ENCODE data around the gene INPP4A. TPM values are rescaled to one million over a fixed set of nuclear protein-coding genes. Genes with fewer than 3 reads are reported as not detected.

Gene INPP4A
- polyA plus RNA-seq, 1 donor (not counting 4 experiments of a cell fraction or from before 2014, with no cell fraction given), result 10.7 TPM

- no peak overlapping the region for H2AFZ ChIP-seq (ENCODE audit: control insufficient read depth, low read length)
- no peak for FAIRE-seq
- no peak for DNase-seq (ENCODE audit: low read depth, low spot score)
- no peaks in the 10 kb centered on the region for H3K9me3 ChIP-seq (ENCODE audit: control insufficient read depth, low read depth, low read length)
- H3K79me2 ChIP-seq (ENCODE audit: control insufficient read depth, insufficient read depth, low read length), result no peaks in the 10 kb centered on the region
- peaks cover 8% of the 10 kb centered on the region for H3K27me3 ChIP-seq (ENCODE audit: control insufficient read depth, extremely low read depth, insufficient read depth, low read length)
- H3K27ac ChIP-seq (ENCODE audit: control insufficient read depth, insufficient read depth, low read length), result no peak overlapping the region
- no peaks in the 10 kb centered on the region for H3K36me3 ChIP-seq (ENCODE audit: control insufficient read depth in 2 of 2, extremely low read depth in 1 of 2, insufficient read depth in 2 of 2, low read length in 2 of 2)
- H3K4me2 ChIP-seq (ENCODE audit: control insufficient read depth, extremely low read depth, insufficient read depth, low read depth, low read length), result no peak overlapping the region
- H3K9ac ChIP-seq (ENCODE audit: control insufficient read depth, extremely low read depth, insufficient read depth, low read length), result no peak overlapping the region
- dilution Hi-C loops (cut with MboI; ENCODE audit: extremely low pct_ligation_motif_present, low sequenced_read_pairs), result no loop called here
- no peaks in the 10 kb centered on the region for H3K9me1 ChIP-seq (ENCODE audit: control insufficient read depth, extremely low read depth, insufficient read depth, low read length)
- no peaks in the 10 kb centered on the region for H3K4me1 ChIP-seq (ENCODE audit: control insufficient read depth, extremely low read depth, insufficient read depth, low read length)
- no peaks in the 10 kb centered on the region for H4K20me1 ChIP-seq (ENCODE audit: control insufficient read depth, extremely low read depth, insufficient read depth, low read length)
- H3K4me3 ChIP-seq (ENCODE audit: control insufficient read depth in 2 of 3, extremely low read depth in 1 of 3, insufficient read depth in 2 of 3, low read depth in 1 of 3, low read length in 3 of 3), result no peak overlapping the region
- no peak for TF ChIP-seq EZH2 (IDR thresholded peaks at IDR 0.05; ENCODE audit: low read length)
- no peak for TF ChIP-seq CTCF (optimal IDR thresholded peaks at IDR 0.05 in 1 of 3, IDR thresholded peaks at IDR 0.05 in 1 of 3, conservative IDR thresholded peaks at IDR 0.05 in 1 of 3; ENCODE audit: extremely low read depth in 1 of 3, insufficient read depth in 2 of 3, low read length in 3 of 3)
These were observed 40.8 kb upstream of the INPP4A start for GRCh38 chr2:98403878-98404277.

- Histone ChIP-seq H3K9me1 (ENCODE audit: control insufficient read depth, extremely low read depth, insufficient read depth, low read length) (no peaks in the 10 kb centered on the region), H3K27me3 (ENCODE audit: control insufficient read depth, extremely low read depth, insufficient read depth, low read length) (peaks cover 3% of the 10 kb centered on the region), H3K4me3 (ENCODE audit: control insufficient read depth in 2 of 3, extremely low read depth in 1 of 3, insufficient read depth in 2 of 3, low read depth in 1 of 3, low read length in 3 of 3) (no peak overlapping the region), H4K20me1 (ENCODE audit: control insufficient read depth, extremely low read depth, insufficient read depth, low read length) (no peaks in the 10 kb centered on the region), H3K4me2 (ENCODE audit: control insufficient read depth, extremely low read depth, insufficient read depth, low read depth, low read length) (no peak overlapping the region), H3K27ac (ENCODE audit: control insufficient read depth, insufficient read depth, low read length) (no peak overlapping the region), H3K9ac (ENCODE audit: control insufficient read depth, extremely low read depth, insufficient read depth, low read length) (no peak overlapping the region), H2AFZ (ENCODE audit: control insufficient read depth, low read length) (no peak overlapping the region), H3K79me2 (ENCODE audit: control insufficient read depth, insufficient read depth, low read length) (no peaks in the 10 kb centered on the region), H3K4me1 (ENCODE audit: control insufficient read depth, extremely low read depth, insufficient read depth, low read length) (no peaks in the 10 kb centered on the region), H3K9me3 (ENCODE audit: control insufficient read depth, low read depth, low read length) (no peaks in the 10 kb centered on the region), H3K36me3 (ENCODE audit: control insufficient read depth in 2 of 2, extremely low read depth in 1 of 2, insufficient read depth in 2 of 2, low read length in 2 of 2) (no peaks in the 10 kb centered on the region)
- FAIRE-seq, result no peak
- TF ChIP-seq CTCF (optimal IDR thresholded peaks at IDR 0.05 in 1 of 3, IDR thresholded peaks at IDR 0.05 in 1 of 3, conservative IDR thresholded peaks at IDR 0.05 in 1 of 3; ENCODE audit: extremely low read depth in 1 of 3, insufficient read depth in 2 of 3, low read length in 3 of 3), result no peak
- no peak for TF ChIP-seq EZH2 (IDR thresholded peaks at IDR 0.05; ENCODE audit: low read length)
- DNase-seq (ENCODE audit: low read depth, low spot score), result no peak
- dilution Hi-C loops (cut with MboI; ENCODE audit: extremely low pct_ligation_motif_present, low sequenced_read_pairs), result no loop called here
These were observed 40.0 kb upstream of the INPP4A start for GRCh38 chr2:98404556-98405250.
